HepG2 (cell line): ENCODE data around the gene NPDC1. TPM values are rescaled to one million over a fixed set of nuclear protein-coding genes. Genes with fewer than 3 reads are reported as not detected.

Source experiments
- CBX2 ChIP-seq, 2 experiments: fragments of 200-600 bp in 1 of 2; sonication (generic); formaldehyde crosslinking in 1 of 2; IDR thresholded peaks; 2 replicates each; pipeline versions ENCODE4 v1.7.0 to v1.8.1; 2018 to 2022; ENCODE audit warnings: low read depth in 2 of 2, low read length in 1 of 2, mild to moderate bottlenecking in 1 of 2, missing genetic modification reagents in 1 of 2
- FLYWCH1 ChIP-seq: sonication (generic); formaldehyde crosslinking; IDR thresholded peaks from 2 replicates; pipeline ENCODE4 v1.8.1; 2023; ENCODE audit warnings: mild to moderate bottlenecking, missing genetic modification reagents
- HOXA3 ChIP-seq: sonication (generic); formaldehyde crosslinking; IDR thresholded peaks from 2 replicates; pipeline ENCODE4 v1.5.0; 2020; ENCODE audit warnings: missing genetic modification reagents
- NCOA1 ChIP-seq: sonication (generic); formaldehyde crosslinking; IDR thresholded peaks from 2 replicates; pipeline ENCODE4 v1.9.0; 2021; ENCODE audit warnings: missing genetic modification reagents
- RCOR2 ChIP-seq: IDR thresholded peaks from 2 replicates; pipeline ENCODE4 v1.6.1; 2016; ENCODE audit warnings: missing biosample characterization, missing genetic modification reagents
- TCF7L2 ChIP-seq: IDR thresholded peaks from 2 replicates; pipeline ENCODE4 v1.6.1; 2011; ENCODE audit warnings: mild to moderate bottlenecking, low read depth, low read length, moderate library complexity
- ZNF382 ChIP-seq: sonication (generic); formaldehyde crosslinking; IDR thresholded peaks from 2 replicates; pipeline ENCODE4 v1.5.0; 2020; ENCODE audit warnings: missing genetic modification reagents, mild to moderate bottlenecking, borderline replicate concordance
- ZNF660 ChIP-seq: sonication (generic); formaldehyde crosslinking; IDR thresholded peaks from 2 replicates; pipeline ENCODE4 v1.5.1; 2020; ENCODE audit warnings: mild to moderate bottlenecking, low read depth, missing genetic modification reagents, borderline replicate concordance
- polyA plus RNA-seq, 8 experiments: library from polyadenylated mRNA; depleted of rRNA in 3 of 8; stranded (reverse) in 7 of 8; unstranded in 1 of 8; fragments of >200 nt; fragmentation: Illumina TruSeq in 4 of 8; extraction: Trizol in 4 of 8; gene quantifications; 2 replicates each; pipeline versions ENCODE4 v1.2.1 to v1.2.3, GENCODE V29; 2011 to 2016; ENCODE audit warnings: low read depth in 4 of 8, missing spikeins in 1 of 8, mixed read lengths in 1 of 8; ENCODE audit not compliant: insufficient read depth in 1 of 8
- total RNA-seq, 5 experiments: library from RNA; depleted of rRNA; stranded (reverse); fragments of >200 nt; fragmentation: Illumina TruSeq; extraction: Trizol; gene quantifications; 2 replicates each; pipeline ENCODE4 v1.2.3, GENCODE V29; 2016; ENCODE audit warnings: low read depth in 1 of 5
- TF ChIP-seq, protein P1 (sequence below): sonication (generic); formaldehyde crosslinking; IDR thresholded peaks from 2 replicates; pipeline ENCODE4 v1.4.0; 2020; ENCODE audit warnings: missing genetic modification reagents
- TF ChIP-seq, protein P2 (sequence below): sonication (generic); formaldehyde crosslinking; IDR thresholded peaks from 2 replicates; pipeline ENCODE4 v1.9.0; 2021; ENCODE audit warnings: mild to moderate bottlenecking, missing genetic modification reagents
- TF ChIP-seq, protein P3 (sequence below): sonication (generic); formaldehyde crosslinking; IDR thresholded peaks from 2 replicates; pipeline ENCODE4 v1.8.0; 2022; ENCODE audit warnings: mild to moderate bottlenecking, missing genetic modification reagents, moderate library complexity
- TF ChIP-seq, protein P4 (sequence below): sonication (generic); formaldehyde crosslinking; IDR thresholded peaks from 2 replicates; pipeline ENCODE4 v1.4.0; 2020; ENCODE audit warnings: missing genetic modification reagents, borderline replicate concordance
- TF ChIP-seq, protein P5 (sequence below): IDR thresholded peaks from 2 replicates; pipeline ENCODE4 v1.6.1; 2018; ENCODE audit warnings: missing genetic modification reagents, mild to moderate bottlenecking, missing compliant biosample characterization

Gene NPDC1
- total and polyA plus RNA-seq, 2 of the 13 experiments (the other 11 are each of a cell fraction or from before 2014, with no cell fraction given): 0.84 to 5.4 TPM

DNA sequence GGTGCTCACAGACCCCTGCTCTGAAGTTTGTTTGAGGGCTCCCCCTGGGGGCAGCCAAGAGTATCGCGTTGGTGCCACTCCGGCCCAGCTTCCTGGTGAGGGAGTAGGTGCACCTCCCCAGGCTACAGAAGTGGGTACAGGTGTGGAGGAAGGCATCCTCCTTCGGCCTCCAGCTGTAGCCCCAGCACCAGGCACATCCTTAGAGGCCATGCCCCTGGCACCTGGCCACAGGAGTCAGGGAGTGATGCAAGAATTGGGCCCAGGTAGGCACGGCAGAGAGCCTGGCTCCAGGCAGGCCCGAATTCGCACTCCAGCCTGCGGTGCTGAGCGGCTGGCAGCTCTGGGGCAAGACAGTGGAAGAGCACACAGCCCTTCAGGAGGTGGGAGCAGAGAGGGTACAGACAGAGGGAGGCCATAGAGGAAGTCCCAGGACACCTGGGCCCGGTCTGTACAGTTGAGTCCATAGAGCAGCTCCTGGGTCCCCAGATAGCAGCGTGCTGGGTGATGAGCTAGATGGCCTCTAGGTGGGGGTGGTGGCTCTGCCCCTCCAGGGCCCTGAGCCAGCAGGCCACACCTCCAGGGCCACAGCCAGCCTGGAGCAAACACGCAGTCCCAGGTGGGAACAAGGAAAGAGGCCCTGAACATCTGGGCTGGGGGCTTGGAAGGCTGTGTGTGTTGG is 22.0 kb upstream of the NPDC1 start (continued):
- TF ChIP-seq, protein P1, sequence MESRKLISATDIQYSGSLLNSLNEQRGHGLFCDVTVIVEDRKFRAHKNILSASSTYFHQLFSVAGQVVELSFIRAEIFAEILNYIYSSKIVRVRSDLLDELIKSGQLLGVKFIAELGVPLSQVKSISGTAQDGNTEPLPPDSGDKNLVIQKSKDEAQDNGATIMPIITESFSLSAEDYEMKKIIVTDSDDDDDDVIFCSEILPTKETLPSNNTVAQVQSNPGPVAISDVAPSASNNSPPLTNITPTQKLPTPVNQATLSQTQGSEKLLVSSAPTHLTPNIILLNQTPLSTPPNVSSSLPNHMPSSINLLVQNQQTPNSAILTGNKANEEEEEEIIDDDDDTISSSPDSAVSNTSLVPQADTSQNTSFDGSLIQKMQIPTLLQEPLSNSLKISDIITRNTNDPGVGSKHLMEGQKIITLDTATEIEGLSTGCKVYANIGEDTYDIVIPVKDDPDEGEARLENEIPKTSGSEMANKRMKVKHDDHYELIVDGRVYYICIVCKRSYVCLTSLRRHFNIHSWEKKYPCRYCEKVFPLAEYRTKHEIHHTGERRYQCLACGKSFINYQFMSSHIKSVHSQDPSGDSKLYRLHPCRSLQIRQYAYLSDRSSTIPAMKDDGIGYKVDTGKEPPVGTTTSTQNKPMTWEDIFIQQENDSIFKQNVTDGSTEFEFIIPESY (CRISPR knock-in tag): peak; percentile 14; the same call in 1 of the 2 replicates
- TF ChIP-seq, protein P2, sequence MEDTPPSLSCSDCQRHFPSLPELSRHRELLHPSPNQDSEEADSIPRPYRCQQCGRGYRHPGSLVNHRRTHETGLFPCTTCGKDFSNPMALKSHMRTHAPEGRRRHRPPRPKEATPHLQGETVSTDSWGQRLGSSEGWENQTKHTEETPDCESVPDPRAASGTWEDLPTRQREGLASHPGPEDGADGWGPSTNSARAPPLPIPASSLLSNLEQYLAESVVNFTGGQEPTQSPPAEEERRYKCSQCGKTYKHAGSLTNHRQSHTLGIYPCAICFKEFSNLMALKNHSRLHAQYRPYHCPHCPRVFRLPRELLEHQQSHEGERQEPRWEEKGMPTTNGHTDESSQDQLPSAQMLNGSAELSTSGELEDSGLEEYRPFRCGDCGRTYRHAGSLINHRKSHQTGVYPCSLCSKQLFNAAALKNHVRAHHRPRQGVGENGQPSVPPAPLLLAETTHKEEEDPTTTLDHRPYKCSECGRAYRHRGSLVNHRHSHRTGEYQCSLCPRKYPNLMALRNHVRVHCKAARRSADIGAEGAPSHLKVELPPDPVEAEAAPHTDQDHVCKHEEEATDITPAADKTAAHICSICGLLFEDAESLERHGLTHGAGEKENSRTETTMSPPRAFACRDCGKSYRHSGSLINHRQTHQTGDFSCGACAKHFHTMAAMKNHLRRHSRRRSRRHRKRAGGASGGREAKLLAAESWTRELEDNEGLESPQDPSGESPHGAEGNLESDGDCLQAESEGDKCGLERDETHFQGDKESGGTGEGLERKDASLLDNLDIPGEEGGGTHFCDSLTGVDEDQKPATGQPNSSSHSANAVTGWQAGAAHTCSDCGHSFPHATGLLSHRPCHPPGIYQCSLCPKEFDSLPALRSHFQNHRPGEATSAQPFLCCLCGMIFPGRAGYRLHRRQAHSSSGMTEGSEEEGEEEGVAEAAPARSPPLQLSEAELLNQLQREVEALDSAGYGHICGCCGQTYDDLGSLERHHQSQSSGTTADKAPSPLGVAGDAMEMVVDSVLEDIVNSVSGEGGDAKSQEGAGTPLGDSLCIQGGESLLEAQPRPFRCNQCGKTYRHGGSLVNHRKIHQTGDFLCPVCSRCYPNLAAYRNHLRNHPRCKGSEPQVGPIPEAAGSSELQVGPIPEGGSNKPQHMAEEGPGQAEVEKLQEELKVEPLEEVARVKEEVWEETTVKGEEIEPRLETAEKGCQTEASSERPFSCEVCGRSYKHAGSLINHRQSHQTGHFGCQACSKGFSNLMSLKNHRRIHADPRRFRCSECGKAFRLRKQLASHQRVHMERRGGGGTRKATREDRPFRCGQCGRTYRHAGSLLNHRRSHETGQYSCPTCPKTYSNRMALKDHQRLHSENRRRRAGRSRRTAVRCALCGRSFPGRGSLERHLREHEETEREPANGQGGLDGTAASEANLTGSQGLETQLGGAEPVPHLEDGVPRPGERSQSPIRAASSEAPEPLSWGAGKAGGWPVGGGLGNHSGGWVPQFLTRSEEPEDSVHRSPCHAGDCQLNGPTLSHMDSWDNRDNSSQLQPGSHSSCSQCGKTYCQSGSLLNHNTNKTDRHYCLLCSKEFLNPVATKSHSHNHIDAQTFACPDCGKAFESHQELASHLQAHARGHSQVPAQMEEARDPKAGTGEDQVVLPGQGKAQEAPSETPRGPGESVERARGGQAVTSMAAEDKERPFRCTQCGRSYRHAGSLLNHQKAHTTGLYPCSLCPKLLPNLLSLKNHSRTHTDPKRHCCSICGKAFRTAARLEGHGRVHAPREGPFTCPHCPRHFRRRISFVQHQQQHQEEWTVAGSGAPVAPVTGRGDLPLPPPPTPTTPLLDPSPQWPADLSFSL (CRISPR knock-in tag): no peak
- no peak for TF ChIP-seq CBX2 (IDR thresholded peaks at IDR 0.05; ENCODE audit: low read depth, low read length)
- no peak for TF ChIP-seq CBX2 (CRISPR knock-in tag; IDR thresholded peaks at IDR 0.05; ENCODE audit: low read depth)
- no peak for TF ChIP-seq ZNF660 (CRISPR knock-in tag)
- TF ChIP-seq, protein P3, sequence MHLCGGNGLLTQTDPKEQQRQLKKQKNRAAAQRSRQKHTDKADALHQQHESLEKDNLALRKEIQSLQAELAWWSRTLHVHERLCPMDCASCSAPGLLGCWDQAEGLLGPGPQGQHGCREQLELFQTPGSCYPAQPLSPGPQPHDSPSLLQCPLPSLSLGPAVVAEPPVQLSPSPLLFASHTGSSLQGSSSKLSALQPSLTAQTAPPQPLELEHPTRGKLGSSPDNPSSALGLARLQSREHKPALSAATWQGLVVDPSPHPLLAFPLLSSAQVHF (CRISPR knock-in tag): no peak
- no peak for TF ChIP-seq ZNF382 (CRISPR knock-in tag)
- TF ChIP-seq NCOA1 (CRISPR knock-in tag): peak; percentile 86; the same call in 1 of the 2 replicates
- no peak for TF ChIP-seq FLYWCH1
- TF ChIP-seq, protein P4, sequence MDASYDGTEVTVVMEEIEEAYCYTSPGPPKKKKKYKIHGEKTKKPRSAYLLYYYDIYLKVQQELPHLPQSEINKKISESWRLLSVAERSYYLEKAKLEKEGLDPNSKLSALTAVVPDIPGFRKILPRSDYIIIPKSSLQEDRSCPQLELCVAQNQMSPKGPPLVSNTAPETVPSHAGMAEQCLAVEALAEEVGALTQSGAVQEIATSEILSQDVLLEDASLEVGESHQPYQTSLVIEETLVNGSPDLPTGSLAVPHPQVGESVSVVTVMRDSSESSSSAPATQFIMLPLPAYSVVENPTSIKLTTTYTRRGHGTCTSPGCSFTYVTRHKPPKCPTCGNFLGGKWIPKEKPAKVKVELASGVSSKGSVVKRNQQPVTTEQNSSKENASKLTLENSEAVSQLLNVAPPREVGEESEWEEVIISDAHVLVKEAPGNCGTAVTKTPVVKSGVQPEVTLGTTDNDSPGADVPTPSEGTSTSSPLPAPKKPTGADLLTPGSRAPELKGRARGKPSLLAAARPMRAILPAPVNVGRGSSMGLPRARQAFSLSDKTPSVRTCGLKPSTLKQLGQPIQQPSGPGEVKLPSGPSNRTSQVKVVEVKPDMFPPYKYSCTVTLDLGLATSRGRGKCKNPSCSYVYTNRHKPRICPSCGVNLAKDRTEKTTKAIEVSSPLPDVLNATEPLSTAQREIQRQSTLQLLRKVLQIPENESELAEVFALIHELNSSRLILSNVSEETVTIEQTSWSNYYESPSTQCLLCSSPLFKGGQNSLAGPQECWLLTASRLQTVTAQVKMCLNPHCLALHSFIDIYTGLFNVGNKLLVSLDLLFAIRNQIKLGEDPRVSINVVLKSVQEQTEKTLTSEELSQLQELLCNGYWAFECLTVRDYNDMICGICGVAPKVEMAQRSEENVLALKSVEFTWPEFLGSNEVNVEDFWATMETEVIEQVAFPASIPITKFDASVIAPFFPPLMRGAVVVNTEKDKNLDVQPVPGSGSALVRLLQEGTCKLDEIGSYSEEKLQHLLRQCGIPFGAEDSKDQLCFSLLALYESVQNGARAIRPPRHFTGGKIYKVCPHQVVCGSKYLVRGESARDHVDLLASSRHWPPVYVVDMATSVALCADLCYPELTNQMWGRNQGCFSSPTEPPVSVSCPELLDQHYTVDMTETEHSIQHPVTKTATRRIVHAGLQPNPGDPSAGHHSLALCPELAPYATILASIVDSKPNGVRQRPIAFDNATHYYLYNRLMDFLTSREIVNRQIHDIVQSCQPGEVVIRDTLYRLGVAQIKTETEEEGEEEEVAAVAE (CRISPR knock-in tag): no peak
- TF ChIP-seq, protein P5, sequence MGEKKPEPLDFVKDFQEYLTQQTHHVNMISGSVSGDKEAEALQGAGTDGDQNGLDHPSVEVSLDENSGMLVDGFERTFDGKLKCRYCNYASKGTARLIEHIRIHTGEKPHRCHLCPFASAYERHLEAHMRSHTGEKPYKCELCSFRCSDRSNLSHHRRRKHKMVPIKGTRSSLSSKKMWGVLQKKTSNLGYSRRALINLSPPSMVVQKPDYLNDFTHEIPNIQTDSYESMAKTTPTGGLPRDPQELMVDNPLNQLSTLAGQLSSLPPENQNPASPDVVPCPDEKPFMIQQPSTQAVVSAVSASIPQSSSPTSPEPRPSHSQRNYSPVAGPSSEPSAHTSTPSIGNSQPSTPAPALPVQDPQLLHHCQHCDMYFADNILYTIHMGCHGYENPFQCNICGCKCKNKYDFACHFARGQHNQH (CRISPR knock-in tag): 0 out of 2 replicates have a peak, but pooled peaks have one; percentile 27
- TF ChIP-seq RCOR2 (CRISPR knock-in tag): no peak
- TF ChIP-seq TCF7L2: no peak
- TF ChIP-seq HOXA3 (CRISPR knock-in tag): peak; percentile 37; the same call in 1 of the 2 replicates
